22Rv1 (cell line): ENCODE data around the gene ATOH1.

Experiments used
- H3K27ac ChIP-seq: fragments of 450-650 bp; 2 replicates; pipeline ENCODE4 v1.5.1; 2017
- ZFX ChIP-seq: fragments of 450-650 bp; IDR thresholded peaks from 2 replicates; pipeline ENCODE4 v1.6.1; 2017; ENCODE audit warnings: antibody characterized with exemption, borderline replicate concordance
- TF ChIP-seq, protein P1 (sequence below): fragments of 450-650 bp; IDR thresholded peaks from 2 replicates; pipeline ENCODE4 v1.5.1; 2017; ENCODE audit warnings: mild to moderate bottlenecking

The ATOH1 gene, protein sequence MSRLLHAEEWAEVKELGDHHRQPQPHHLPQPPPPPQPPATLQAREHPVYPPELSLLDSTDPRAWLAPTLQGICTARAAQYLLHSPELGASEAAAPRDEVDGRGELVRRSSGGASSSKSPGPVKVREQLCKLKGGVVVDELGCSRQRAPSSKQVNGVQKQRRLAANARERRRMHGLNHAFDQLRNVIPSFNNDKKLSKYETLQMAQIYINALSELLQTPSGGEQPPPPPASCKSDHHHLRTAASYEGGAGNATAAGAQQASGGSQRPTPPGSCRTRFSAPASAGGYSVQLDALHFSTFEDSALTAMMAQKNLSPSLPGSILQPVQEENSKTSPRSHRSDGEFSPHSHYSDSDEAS

DNA sequence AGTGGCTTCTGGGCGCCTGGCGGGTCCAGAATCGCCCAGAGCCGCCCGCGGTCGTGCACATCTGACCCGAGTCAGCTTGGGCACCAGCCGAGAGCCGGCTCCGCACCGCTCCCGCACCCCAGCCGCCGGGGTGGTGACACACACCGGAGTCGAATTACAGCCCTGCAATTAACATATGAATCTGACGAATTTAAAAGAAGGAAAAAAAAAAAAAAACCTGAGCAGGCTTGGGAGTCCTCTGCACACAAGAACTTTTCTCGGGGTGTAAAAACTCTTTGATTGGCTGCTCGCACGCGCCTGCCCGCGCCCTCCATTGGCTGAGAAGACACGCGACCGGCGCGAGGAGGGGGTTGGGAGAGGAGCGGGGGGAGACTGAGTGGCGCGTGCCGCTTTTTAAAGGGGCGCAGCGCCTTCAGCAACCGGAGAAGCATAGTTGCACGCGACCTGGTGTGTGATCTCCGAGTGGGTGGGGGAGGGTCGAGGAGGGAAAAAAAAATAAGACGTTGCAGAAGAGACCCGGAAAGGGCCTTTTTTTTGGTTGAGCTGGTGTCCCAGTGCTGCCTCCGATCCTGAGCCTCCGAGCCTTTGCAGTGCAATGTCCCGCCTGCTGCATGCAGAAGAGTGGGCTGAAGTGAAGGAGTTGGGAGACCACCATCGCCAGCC, at the start of gene ATOH1:
ATOH1 (plus strand) TSS at position 422 of the 663 bp plus-strand sequence; CDS start at position 596, 174 bp downstream.
- no peak for TF ChIP-seq ZFX
- TF ChIP-seq, protein P1, sequence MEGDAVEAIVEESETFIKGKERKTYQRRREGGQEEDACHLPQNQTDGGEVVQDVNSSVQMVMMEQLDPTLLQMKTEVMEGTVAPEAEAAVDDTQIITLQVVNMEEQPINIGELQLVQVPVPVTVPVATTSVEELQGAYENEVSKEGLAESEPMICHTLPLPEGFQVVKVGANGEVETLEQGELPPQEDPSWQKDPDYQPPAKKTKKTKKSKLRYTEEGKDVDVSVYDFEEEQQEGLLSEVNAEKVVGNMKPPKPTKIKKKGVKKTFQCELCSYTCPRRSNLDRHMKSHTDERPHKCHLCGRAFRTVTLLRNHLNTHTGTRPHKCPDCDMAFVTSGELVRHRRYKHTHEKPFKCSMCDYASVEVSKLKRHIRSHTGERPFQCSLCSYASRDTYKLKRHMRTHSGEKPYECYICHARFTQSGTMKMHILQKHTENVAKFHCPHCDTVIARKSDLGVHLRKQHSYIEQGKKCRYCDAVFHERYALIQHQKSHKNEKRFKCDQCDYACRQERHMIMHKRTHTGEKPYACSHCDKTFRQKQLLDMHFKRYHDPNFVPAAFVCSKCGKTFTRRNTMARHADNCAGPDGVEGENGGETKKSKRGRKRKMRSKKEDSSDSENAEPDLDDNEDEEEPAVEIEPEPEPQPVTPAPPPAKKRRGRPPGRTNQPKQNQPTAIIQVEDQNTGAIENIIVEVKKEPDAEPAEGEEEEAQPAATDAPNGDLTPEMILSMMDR: no peak
- H3K27ac ChIP-seq: no peak within 1 kb of the TSS

DNA sequence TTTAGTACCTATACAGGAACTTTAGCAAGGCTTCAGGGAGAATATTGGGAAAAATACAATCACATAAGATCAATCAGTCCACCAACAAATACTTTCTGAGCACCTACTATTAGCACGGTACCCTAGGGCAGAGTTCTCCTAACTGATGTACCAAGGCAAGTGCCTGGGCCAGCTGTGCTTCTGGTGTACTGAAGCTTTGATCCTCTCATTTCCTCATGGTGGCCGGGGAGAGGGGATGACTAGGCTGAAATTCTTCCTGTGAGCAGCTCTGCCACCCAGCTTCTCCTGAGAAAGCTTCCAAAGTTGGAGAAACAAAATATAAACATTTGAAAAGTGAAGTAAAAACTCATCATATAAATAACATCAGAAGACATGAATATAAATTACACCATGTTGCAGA, 49.3 kb upstream of the ATOH1 start:
- TF ChIP-seq, protein P1: no peak
- TF ChIP-seq ZFX: no peak
- H3K27ac ChIP-seq: no peak overlapping the region

DNA sequence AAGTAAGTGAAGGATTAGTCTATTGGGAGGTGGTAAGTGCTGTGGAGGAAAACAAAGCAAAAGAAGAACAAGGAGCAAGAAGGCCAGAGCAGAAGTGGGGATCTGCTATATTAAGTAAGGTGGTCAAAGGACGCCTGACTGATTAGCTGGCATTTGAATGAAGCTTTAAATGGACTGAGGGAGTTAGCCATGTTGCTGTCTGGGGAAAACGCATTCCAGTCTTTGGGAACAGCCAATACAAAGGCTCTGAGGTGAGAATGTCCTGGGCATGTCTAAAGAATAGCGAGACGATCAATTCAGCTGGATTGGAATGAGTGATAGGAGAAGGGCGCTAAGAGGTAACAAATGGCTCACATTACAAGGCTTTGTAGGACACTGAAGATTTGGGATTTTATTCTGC, 48.5 kb upstream of the ATOH1 start:
- H3K27ac ChIP-seq: no peak overlapping the region
- no peak for TF ChIP-seq ZFX
- TF ChIP-seq, protein P1: no peak

DNA sequence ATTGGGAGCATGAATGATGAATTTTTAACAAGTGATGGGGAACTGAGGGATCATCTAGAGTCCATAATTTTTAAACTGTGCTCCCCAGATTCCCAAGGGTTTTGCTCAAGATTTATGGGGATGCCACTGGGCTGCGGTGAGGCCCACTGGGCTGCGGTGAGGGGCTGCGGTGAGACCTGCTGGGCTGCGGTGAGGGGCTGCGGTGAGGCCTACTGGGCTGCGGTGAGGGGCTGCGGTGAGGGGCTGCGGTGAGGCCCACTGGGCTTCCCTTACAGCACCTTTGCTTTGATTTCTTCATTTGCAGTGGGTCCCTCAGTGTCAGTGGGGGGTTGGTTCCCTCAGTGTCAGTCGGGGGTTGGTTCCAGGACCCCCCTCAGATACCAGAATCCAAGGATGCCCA, 47.4 kb upstream of the ATOH1 start:
- TF ChIP-seq ZFX: no peak
- TF ChIP-seq, protein P1: no peak

DNA sequence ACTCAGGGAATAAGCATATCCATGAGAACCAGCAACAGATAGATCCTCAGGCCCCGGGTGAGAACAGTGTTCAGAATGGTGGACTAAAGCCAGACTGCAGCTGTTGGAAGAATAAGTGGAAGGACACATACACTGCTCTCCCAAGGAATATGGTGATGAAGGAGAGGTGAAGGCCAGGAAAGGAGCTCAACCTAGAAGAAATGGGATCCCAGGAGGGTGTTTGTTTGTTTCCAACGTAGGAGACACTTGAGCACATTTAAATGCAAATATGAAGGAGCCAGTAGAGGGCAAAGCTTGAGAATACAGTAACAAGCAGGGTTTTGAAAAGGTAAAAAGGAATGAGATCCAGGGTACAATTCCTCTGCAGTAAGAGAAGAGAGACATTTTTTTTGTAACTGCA, 42.4 kb upstream of the ATOH1 start:
- TF ChIP-seq, protein P1: no peak
- TF ChIP-seq ZFX: no peak
- no peak overlapping the region for H3K27ac ChIP-seq

More for the DNA sequence above, 47.4 kb upstream of the ATOH1 start:
- H3K27ac ChIP-seq: no peak overlapping the region

DNA sequence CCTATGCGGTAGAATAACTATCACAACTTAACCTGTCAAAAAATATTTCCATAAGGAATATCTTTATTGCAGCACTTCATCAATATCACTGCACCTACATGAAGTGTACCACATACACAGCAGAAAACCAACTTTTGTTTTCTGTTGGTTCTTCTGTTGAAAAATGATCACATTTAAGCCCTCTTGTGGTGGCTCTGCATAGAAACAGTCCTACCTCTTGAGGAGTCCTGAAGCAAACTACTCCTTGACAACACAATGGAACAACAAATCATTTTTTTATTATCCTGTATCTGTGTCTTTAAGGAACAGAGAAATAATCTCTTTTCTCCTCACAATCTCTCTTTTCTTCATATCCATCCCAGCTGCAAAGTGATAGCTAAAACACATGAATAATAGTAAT, 39.8 kb upstream of the ATOH1 start:
- H3K27ac ChIP-seq: no peak overlapping the region
- TF ChIP-seq, protein P1: peak; percentile 56
- no peak for TF ChIP-seq ZFX

DNA sequence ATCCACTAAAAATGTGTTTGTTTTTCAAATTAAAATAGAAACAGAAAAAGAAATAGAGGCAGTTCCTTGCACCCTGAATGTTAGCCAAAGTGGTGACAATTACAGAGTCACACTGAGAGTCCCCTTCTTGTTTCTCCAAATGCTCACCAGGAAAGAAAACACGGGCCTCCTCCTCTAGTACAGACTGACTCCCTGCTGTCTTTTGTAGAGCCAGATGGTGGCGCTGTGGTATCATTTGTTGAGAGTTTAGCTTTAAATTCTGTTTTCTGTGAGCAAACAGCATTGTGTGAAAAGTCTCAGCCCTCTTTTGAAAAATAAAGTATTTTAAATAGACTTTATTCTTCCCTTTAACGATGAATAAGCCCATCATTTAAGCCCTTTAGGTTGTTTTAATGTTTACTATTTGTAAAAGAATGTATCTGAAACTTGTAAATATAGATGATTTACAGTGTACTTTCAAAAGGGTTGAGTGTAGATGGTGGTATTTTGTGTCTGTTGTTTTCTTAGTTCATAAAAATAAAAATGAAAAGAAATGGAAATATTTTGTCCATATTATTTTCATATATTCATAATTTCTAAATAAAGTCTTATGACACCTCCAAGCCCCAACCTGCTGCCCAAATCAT, 36.9 kb upstream of the ATOH1 start:
- no peak for TF ChIP-seq ZFX
- TF ChIP-seq, protein P1: peak; percentile 84
- no peak overlapping the region for H3K27ac ChIP-seq
